Measurements from ENCODE around the gene PRKAB2. TPM values are rescaled to one million over a fixed set of nuclear protein-coding genes. Genes with fewer than 3 reads are reported as not detected.
"Not testable (repeated sequence)": the region's sequence is repeated elsewhere in the genome, so short reads cannot be mapped to it uniquely, and the experiment has no call there.

Gene PRKAB2
- polyA plus RNA-seq, 1 experiment = 18.3 TPM

- no peak for TF ChIP-seq CTCF (IDR thresholded peaks at IDR 0.05; ENCODE audit: insufficient read depth, low read depth, low read length)
- DNase-seq (ENCODE audit: low read depth) = no peak
- no peaks in the 10 kb centered on the region for H3K36me3 ChIP-seq (ENCODE audit: control insufficient read depth, insufficient read depth, low read length)
- ChIA-PET CTCF (no interaction called here), POLR2A (no interaction called here)
- H3K4me3 ChIP-seq (ENCODE audit: low read depth, low read length) = no peak overlapping the region
- H3K27me3 ChIP-seq (ENCODE audit: control insufficient read depth, insufficient read depth, low read length) = no peaks in the 10 kb centered on the region
Observed at GRCh38 chr1:147117109-147117508, 55.2 kb downstream of the PRKAB2 start.

- no peak for DNase-seq (ENCODE audit: low read depth)
- ChIA-PET POLR2A (no interaction called here), CTCF (no interaction called here)
- Histone ChIP-seq H3K4me3 (ENCODE audit: low read depth, low read length) (no peak overlapping the region), H3K36me3 (ENCODE audit: control insufficient read depth, insufficient read depth, low read length) (no peaks in the 10 kb centered on the region), H3K27me3 (ENCODE audit: control insufficient read depth, insufficient read depth, low read length) (no peaks in the 10 kb centered on the region)
- TF ChIP-seq CTCF (IDR thresholded peaks at IDR 0.05; ENCODE audit: insufficient read depth, low read depth, low read length) = no peak
Observed at GRCh38 chr1:147115496-147115895, 56.8 kb downstream of the PRKAB2 start.

GRCh38 chr1:147115079-147115478, 57.2 kb downstream of the PRKAB2 start:
- H3K4me3 ChIP-seq (ENCODE audit: low read depth, low read length); CTCF ChIA-PET; DNase-seq (ENCODE audit: low read depth); H3K27me3 ChIP-seq (ENCODE audit: control insufficient read depth, insufficient read depth, low read length); POLR2A ChIA-PET; H3K36me3 ChIP-seq (ENCODE audit: control insufficient read depth, insufficient read depth, low read length): not testable (repeated sequence)

- not testable (repeated sequence) for H3K4me3 ChIP-seq (ENCODE audit: low read depth, low read length)
Observed at GRCh38 chr1:147114353-147114752, 57.9 kb downstream of the PRKAB2 start.

GRCh38 chr1:147111381-147112130, 60.7 kb downstream of the PRKAB2 start:
- H3K36me3 ChIP-seq (ENCODE audit: control insufficient read depth, insufficient read depth, low read length) = no peaks in the 10 kb centered on the region
- no peak for DNase-seq (ENCODE audit: low read depth)
- CTCF ChIA-PET = no interaction called here
- POLR2A ChIA-PET = no interaction called here
- TF ChIP-seq CTCF (IDR thresholded peaks at IDR 0.05; ENCODE audit: insufficient read depth, low read depth, low read length) = no peak
- H3K27me3 ChIP-seq (ENCODE audit: control insufficient read depth, insufficient read depth, low read length) = peaks cover 2% of the 10 kb centered on the region
- H3K4me3 ChIP-seq (ENCODE audit: low read depth, low read length) = no peak overlapping the region

More at GRCh38 chr1:147114353-147114752, 57.9 kb downstream of the PRKAB2 start:
- H3K27me3 ChIP-seq (ENCODE audit: control insufficient read depth, insufficient read depth, low read length); POLR2A ChIA-PET; DNase-seq (ENCODE audit: low read depth); CTCF ChIA-PET; H3K36me3 ChIP-seq (ENCODE audit: control insufficient read depth, insufficient read depth, low read length): not testable (repeated sequence)

GRCh38 chr1:147110872-147111271, 61.4 kb downstream of the PRKAB2 start:
- ChIA-PET POLR2A (no interaction called here), CTCF (no interaction called here)
- no peak overlapping the region for H3K4me3 ChIP-seq (ENCODE audit: low read depth, low read length)
- no peak for DNase-seq (ENCODE audit: low read depth)
- H3K36me3 ChIP-seq (ENCODE audit: control insufficient read depth, insufficient read depth, low read length) = no peaks in the 10 kb centered on the region
- H3K27me3 ChIP-seq (ENCODE audit: control insufficient read depth, insufficient read depth, low read length) = peaks cover 2% of the 10 kb centered on the region
- no peak for TF ChIP-seq CTCF (IDR thresholded peaks at IDR 0.05; ENCODE audit: insufficient read depth, low read depth, low read length)

All from BJ (cell line).